Activated CD8-positive, alpha-beta memory T cell treated with anti-CD3 and anti-CD28 coated beads, Interleukin-2, amount 50 U/mL, for 1 hour (primary cell): ENCODE measurements around the gene IL2RA.
"Not testable (repeated sequence)": the region's sequence is repeated elsewhere in the genome, so short reads cannot be mapped to it uniquely, and the experiment has no call there.

Source experiments
- DNase-seq: peaks from one replicate; pipeline ENCODE4 v3.0.0-alpha.2; 2020; ENCODE audit errors: extremely low read depth

The IL2RA gene

DNA sequence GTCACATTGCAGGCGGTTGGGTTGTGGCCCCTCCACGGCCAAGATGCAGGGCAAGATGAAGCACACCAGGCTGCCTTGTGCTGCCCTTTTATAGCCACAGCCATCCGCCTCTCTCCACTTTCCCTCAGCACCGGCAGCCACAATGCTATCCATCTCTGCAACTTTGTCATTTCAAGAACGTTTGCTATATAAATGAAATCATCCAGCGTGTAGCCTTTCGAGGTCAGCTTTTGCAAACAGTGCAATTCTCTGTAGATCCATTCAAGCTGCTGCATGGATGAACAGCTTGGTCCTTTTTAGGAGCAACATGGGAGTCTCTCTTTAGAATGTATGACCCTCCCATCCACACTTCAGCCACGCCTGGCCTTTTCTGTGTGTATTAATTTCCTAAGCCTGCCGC is 78.4 kb downstream of the IL2RA start:
- no peak for DNase-seq

DNA sequence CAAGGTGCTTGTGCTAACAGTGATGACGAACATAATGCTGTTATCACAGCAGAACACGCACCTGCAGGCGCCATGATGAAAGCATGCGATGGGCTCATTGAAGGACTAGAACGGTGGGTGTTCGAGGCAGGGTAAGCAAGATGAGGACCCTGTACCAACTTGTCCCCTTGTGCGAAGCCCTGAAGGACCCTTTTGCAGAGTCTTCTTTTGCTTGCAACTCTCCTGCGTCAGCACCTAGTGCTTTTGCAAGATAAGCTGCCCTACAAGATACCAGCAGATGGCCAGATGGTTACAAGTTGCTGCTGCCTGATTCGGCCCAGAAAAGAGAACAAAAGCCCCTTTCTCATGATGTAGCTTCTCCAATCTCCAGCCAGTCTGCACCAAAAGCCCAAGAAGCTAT is 80.6 kb downstream of the IL2RA start:
- no peak for DNase-seq

DNA sequence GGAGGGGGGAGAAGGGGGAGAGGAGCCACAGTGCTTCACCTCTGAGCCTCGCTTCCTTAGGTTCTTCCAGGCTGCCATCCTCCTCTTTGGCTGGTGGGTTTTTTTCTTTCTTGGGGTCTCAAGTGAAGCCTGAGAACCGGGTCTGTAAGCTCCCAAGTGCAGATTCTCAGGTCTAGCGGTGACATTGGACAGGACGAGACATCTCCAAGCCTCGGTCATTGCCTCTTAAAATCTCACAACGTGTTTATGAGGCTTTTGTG is 84.0 kb downstream of the IL2RA start:
- no peak for DNase-seq

DNA sequence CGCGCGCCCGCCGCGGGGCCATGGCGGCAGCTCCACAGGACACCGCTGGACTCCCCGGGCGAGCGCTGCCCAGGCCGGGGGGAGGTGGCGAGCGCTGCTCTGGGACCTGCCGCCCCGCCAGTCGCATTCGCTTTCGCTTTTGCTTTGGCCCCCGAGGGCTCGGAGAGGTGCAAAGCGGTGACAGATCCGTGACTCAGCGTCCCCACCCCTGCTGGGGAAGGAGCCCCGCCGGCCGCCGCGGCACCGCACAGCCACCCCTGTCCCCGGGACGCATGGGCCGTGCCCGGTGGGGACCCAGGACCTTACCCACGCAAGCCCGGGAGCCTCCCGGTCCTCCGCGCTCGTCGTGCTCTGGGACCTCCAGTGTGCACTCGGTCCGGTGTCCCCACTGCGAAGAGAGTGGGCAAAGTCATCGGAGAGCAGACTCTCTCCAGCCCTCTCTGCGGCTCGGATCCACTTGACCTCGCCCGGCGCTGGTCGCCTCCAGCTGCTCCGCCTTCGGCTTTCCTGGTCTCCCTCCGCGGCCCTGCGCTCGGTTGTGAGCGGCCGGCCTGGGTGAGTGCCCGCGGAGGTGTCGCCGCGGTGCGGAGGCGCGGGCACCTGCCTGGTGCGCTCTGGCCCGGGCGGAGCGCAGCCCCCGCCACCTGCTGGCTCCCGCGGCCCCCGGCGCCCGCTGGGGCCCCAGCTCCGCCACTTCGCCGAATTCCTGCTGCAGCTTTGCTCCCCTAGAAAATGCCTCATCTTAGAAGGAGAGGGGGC is 84.5 kb downstream of the IL2RA start, which contains the start of gene IL15RA:
Gene IL15RA (minus strand): TSS at position 73 of the 759 bp plus-strand sequence. CDS start 51 bp downstream, at position 22.
- peak; percentile 39 for DNase-seq

DNA sequence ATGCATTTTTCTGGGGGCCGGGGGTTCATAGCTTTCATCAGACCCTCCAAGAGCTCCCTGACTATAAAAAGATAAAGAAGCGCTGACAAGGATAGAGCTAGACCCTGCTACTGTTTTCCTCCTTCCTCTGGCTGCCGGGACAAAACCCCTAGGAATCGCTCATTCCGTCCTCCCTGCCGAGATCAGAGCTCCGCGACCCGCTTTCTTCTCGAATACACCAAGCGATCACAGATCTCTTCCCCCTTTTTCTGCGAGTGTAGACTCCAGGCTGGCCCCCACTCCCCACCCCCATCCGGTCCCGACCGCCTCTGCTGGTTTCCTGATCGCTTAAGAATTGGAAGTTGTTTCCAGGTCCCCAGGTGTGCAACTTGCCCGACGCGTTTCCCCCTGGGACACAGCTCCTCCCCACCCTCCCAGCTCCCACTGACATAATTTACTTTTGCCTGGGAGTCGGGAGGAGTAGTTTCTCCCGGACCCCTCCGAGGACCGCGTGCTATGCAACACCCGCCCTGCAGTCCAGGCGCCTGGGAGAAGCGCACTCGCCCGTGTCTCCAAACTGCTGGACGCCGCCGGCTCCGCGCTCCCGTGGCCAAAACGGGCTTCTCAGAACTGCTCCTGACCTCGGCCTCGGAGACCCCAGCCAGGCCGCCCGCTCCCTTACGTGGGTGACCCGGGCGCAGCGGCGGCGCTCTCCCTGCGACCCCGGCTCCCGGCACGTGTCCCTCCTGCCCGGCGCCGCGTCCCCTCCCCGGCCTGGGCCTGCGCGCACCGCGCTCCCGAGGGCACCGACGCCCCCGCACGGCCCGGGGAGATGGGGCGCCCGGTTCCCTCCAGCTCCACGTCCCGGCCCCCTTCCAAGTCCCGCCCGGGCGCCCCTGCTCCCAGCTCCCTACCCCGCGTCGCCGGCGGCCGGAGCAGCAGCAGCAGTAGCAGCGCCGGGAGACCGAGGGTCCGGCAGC is 85.4 kb downstream of the IL2RA start:
- DNase-seq: no peak

DNA sequence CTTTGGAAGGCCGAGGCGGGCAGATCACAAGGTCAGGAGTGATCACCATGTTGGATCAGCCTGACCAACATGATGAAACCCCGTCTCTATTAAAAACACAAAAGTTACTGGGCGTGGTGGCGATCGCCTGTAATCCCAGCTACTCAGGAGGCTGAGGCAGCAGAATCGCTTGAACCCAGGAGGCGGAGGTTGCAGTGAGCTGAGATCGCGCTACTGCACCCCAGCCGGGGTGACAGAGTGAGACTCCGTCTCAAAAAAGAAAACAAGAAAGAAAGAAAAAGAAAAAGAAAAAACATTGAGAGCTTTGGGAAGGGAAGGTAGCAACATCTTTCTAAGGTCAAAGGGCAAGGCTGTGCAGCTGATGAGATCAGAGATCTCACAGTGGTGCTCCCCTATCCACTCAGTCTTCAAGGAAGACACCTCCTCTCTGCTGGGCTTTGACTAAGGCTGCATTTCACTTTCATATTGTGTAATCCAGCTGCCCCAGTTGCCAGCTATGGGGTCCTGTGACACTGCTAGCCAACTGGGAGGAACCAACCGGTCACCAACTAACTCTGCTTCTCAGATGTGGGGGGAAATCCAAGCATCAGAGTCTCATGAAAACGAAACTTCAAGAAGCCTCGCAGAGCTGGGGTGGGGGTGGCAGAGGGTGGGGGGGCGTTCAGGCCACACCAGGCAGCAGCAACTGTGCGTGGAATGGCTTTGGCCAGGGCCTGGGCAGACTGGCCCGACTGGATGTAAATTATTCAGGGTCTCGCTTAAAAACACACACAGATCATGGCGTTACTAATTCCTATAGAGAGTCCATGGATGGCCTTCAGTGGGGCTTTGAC is 86.3 kb downstream of the IL2RA start:
- peak; percentile 21 for DNase-seq

DNA sequence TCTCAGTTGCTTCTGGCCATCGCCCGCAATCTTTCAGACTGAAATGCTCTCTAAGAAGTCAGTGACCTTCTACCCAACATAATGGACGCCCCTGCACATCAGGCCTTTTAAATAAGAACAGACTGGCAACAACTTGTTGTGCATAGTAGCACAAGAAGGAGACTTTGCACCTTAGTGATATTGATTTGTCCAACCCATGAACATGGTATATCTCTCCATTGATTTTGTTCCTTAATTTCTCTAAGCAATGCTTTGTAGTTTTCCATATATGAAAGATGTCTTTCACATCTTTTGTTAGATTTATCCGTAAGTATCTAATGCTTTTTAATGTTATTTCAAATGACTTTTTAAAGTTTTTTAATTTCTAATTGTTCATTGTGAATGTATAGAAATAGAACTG is 89.1 kb downstream of the IL2RA start:
- DNase-seq: no peak

DNA sequence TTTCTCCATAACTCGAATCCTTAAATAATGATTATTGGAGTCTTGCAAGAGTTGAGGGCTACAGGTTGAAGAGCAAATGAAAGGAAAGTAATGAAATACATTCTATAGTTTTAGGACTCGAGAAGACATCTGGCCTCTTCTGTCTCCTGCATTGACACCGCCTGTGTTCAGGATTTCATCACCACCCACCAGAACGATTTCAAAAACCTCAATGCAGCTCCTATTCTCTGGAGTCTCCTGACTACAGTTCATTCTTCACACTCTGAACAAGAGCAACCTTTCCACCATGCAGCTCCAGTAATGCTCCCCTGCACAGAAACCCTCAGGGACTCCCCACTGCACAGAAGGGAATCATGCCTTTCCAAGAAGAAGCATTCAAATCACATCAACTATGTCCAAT is 90.3 kb downstream of the IL2RA start:
- DNase-seq: no peak

DNA sequence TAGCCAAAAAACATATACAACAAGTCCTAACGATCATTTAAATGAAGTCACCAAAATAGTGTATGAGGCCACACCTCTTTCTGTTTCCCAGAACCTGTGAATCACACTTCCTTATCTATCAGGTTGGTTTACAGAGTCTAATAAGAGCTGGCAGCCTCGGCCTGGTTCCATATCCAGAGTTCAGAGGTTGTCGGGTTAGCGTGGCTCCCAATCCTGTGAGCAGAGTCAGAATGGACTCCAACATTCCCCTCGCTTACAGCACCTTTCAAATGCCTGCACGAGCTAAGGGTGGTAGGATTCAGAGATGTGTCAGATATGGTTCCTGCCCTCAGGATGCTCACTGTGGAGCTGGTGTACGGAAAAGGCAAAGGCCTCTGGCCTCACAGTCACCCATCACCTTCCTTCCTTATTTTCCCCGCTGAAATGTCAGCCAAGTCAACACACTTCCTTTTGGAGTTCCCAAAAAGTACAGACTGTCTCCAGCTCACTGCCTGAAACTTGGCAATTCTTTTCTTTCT is 90.8 kb downstream of the IL2RA start:
- no peak for DNase-seq

DNA sequence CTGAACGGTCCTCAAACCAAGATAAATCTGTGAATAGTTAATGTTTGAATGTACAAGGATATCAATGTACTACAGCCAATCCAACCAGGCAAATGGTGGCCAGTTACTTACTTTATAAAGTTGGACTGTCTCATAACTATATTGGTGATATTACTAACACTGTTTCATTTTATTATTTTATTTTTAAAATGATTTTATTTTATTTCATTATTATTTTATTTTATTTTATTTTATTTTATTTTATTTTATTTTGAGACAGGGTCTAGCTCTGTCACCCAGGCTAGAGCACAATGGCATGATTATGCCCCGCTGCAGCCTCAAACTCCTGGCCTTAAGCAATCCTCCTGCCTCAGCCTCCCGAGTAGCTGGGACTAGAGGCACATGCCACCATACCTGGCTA is 91.6 kb downstream of the IL2RA start:
- DNase-seq: no peak

DNA sequence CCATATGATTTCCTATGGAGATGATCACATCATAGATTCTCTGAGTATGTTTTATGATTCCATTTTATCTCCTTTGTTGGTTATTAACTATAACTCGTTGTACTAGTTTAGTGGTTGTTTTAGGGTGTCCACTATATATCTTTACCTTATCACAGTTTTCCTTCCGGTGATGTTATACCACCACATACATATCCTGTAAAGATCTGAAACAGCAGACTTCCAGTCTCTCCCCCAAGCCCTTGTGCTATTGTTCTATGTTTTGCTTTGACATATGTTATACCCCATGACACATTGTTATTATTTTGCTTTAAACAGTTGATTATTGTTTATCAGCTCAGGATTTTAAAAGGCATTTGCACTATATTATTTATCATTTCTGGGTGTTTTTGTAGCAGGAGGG is 92.1 kb downstream of the IL2RA start:
- no peak for DNase-seq

DNA sequence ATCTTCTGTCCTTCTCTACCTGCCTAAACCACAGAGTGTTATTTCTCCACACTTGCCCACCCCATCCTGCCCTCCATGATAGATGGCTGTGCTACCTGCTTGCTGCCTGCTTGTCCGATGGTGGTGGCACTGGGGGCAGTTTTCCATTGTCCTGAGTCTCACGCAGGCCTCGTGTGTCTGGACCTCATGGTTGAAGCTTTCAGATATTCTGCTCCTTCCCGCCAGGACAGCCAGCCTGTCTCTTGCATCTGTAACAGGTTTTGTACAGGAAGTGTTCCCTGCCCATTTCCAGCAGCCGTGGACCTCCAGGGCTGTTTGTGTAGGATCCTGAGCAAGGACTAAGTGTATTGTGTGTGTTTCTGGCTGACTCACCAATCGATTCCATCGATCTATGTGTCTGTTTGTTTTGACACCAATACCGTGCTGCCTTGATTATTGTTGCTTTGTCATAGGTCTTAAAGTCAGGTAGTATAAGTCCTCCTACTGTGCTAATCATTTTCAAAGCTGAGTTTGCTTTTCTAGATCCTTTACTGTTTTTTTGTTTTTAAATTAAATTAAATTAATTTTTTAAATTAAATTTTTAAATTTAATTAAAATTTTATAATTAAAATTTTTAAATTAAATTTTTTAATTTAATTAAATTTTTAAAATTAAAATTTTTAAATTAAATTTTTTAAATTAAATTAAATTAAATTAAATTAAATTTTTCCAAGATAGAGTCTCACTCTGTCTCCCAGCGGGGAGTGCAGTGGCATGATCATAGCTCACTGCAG is 93.3 kb downstream of the IL2RA start:
- no peak for DNase-seq

DNA sequence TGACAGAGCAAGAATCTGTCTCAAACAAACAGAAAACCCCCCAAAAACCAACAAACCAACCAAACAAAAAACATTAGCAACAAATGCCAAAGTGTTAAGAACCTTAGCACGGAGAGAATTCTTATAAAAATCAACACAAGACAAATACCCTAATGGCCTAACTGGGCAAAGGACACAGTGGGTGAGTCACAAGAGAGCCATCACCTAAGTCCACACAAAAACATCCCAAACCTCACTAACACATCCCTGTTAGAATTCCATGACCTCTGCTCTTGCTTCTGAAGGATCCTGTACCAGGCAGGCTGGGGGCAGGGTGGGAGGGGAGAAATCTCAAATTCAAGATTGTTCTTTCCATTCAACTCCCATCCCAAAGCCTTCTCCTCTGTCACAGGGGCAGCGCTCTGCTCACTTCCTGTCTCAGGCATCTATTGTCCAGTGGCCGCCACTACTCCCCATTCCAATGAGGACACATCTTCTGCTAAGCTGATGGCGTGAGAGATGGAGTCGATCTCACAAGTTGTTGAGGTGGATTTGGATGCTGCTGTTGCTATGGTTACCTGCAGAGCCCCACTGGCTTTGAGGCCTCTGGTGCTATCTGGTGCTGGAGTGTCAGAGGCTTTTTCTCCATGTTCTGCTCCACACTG is 94.0 kb downstream of the IL2RA start:
- no peak for DNase-seq

DNA sequence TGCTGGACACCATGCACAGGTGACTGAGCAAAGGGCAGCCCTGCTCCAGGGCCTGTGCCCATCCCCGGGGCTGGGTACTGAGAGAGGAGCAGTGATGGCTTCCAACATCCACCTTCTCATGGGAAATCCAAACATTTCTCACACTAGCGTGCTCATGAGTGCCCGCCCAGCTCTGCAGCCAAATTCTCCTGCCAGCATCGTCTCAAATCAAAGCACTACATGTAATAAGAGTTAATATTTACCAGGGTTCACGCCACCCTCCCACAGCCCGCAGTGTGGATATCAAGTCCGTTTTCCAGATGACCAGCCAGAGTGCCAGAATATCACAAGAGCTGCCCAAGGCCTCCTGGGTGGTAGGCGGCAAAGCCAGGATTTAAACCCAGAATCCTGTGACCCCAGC is 96.9 kb downstream of the IL2RA start:
- no peak for DNase-seq

DNA sequence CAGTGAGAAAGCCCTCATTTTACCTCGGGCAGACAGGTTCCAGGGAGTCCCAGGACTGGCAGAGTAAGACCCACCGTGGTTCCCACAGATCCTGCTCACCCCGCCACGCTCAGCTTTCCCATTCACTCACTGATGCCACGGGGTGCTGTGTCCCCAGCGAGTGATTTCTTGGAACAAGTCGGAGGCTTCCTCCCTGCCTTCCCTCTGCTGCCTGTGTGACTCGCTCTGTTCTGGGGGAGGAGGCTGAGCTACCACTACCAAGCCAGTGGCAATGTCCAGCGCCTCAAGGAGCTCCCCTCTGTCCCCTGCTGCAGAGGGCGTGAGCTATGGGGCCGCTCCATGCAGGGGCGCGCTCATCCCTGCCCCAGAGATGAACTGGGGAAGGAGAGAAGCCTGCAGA is 97.4 kb downstream of the IL2RA start:
- no peak for DNase-seq

DNA sequence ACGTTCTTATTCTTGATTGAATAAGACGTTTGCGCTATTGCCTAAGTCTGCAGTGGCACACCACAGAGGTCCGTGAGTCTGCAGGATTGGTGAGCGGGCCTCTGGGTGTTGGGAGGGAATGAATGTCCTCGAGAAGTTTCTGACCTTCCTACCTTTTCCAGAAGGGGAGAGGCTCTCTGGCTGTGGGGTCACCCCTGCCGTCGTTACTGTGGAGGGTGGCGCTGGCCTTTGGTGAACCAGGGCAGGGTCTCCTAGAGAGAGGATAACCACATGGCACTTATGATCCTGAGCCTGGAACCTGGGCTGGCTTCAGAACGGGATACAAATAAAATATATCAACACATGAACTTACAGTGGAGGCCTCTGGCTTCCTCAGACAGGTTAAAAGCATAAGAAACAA is 98.6 kb downstream of the IL2RA start:
- no peak for DNase-seq

DNA sequence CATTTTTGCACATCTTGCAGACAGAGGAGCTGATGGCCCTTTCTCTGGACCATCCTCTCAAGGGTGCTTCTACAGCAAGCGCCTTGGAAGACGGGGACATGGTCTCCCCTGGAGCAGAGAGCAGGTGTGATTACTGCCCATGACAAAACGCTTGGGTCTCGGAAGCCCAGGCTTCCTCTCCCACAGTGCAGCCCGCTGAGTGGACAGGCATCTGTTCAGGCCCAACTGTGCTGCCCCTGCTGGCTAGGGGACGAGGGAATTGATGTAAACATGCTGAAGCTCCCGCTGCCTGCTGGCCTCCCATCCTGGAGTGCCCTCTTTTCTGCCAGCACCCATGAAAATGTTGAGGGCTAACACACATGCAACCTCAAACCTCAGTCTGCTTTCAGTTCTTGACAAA is 99.1 kb downstream of the IL2RA start:
- DNase-seq: no peak

DNA sequence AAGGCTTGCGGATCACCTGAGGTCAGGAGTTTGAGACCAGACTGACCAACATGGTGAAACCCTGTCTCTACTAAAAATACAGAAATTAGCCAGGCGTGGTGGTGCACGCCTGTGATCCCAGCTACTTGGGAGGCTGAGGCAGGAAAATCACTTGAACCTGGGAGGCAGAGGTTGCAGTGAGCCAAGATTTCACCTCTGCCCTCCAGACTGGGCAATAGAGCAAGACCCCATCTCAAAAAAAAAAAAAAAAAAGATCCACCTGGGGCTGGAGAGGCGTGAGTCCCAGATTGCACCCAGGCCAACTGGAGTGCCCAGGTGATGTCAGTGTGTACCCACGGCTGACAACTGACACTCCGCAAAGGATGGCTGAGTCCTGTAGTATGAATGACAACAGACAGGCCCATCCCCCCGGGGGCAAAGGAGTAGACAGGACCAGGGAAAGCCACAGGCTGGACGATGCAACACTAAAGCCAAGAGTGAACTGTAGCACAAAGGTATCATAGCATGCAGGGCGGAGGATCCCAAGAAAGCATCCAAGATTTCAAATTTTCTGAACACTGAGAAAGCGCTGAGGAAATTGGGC is 99.7 kb downstream of the IL2RA start:
- DNase-seq: not testable (repeated sequence)

DNA sequence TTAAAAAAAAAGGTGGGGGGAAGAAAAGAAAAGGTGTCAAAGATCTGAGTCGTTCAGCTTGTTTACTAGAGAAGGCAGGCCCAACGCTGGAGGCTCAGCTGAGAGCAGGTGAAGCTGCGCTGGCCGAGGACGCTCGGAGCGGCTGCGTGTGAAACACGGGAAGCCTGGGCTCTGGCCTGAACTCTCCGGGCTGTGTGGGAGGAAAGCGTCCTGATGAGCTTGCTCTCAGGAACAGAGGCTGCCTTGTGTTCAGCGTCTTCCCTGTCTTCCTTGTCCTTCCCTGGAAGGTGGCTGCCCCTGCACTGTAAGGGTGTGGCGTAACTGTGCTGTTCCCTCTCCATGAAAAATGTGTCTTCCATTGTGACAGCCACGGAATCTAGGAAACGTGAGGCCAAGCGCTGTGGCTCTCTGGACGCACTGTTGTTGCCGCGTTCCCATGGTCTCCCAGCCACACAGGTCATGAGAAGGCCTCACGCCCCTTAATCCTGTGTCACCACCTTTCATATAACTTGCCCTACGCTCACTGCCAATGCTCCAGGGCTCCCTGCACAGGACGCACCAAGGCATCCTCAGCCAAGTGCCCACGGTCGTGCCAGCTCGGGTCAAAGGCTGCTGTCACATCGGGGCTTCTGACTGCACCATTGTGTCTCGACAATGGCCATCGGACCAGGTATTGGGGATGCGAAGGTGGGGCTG is 100.6 kb downstream of the IL2RA start:
- no peak for DNase-seq

DNA sequence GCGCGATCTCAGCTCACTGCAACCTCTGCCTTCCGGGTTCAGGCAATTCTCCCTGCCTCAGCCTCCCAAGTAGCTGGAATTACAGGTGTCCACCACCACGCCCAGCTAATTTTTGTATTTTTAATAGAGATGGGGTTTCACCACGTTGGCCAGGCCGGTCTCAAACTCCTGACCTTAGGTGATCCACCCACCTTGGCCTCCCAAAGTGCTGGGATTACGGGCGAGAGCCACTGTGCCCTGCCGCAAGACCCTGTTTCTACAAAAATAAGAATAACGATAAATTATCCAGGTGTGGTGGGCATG is 101.2 kb downstream of the IL2RA start:
- DNase-seq: not testable (repeated sequence)
